GM13976 (cell line): Measurements from ENCODE around the gene KRT75.
A peak's percentile ranks its signal among the peaks of the same experiment; 100 is the strongest.
"Not testable (repeated sequence)": the region's sequence is repeated elsewhere in the genome, so short reads cannot be mapped to it uniquely, and the experiment has no call there.

Source experiments
- DNase-seq: peaks from one replicate; pipeline ENCODE4 v3.0.0; 2012; ENCODE audit warnings: low spot score
- in situ Hi-C: fragments of 300-500 bp; cut with MboI; formaldehyde crosslinking; loops from one replicate; pipeline ENCODE4 v1.12.0; 2022; ENCODE audit warnings: low sequenced_read_pairs, mixed read lengths, inconsistent platforms; ENCODE audit not compliant: unreplicated experiment
- TF ChIP-seq, protein P1 (sequence below): IDR thresholded peaks from 2 replicates; pipeline ENCODE4 v1.5.1; 2012; ENCODE audit warnings: borderline replicate concordance, mild to moderate bottlenecking; ENCODE audit not compliant: insufficient read depth; ENCODE audit errors: extremely low read depth, missing control alignments, control extremely low read depth

KRT75 gene

DNA sequence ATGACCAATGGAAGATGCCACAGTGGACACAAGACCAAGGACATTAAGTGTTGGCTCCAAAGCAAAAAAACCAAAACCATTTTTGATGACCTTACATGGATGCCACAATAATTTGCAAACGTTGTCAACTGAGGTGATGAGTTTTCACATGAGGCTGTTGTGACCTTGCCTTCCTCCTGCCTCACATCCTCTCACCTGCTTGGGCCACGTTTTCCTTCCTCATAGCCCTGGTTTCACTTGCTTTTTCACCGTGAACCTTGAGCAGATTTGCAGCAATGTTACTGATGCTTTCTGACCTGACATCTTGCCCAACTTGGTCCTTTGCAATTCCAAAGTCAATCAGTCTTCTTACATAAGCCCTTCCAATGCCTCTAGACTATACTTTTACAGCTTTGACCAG is 14.1 kb upstream of the KRT75 start:
- in situ Hi-C loops: no loop called here
- no peak for DNase-seq
- TF ChIP-seq, protein P1, sequence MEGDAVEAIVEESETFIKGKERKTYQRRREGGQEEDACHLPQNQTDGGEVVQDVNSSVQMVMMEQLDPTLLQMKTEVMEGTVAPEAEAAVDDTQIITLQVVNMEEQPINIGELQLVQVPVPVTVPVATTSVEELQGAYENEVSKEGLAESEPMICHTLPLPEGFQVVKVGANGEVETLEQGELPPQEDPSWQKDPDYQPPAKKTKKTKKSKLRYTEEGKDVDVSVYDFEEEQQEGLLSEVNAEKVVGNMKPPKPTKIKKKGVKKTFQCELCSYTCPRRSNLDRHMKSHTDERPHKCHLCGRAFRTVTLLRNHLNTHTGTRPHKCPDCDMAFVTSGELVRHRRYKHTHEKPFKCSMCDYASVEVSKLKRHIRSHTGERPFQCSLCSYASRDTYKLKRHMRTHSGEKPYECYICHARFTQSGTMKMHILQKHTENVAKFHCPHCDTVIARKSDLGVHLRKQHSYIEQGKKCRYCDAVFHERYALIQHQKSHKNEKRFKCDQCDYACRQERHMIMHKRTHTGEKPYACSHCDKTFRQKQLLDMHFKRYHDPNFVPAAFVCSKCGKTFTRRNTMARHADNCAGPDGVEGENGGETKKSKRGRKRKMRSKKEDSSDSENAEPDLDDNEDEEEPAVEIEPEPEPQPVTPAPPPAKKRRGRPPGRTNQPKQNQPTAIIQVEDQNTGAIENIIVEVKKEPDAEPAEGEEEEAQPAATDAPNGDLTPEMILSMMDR: no peak

DNA sequence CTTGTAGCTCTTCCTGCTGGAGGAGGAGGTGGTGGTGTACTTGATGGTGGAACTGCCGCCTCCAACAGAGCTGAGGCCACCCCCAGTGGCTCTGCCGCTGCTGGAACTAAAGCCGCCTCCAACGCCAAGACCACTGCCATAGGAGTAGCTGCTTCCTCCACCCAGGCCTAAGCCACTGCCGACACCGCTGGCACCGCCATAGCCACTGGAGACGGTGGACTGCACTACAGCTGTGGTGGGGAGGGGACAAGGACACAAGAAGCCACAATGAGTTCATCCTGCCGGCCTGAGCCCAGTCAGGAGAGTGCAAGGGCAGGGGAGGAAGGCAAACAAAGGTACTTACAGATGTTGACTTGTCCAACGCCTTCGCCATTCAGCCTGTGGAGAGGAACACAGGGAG is 13.0 kb upstream of the KRT75 start:
- in situ Hi-C loops, DNase-seq: not testable (repeated sequence)

- DNase-seq: no peak
- in situ Hi-C loops: no loop called here
- TF ChIP-seq, protein P1: no peak
Observed at GRCh38 chr12:52446367-52447045, 12.3 kb upstream of the KRT75 start.

DNA sequence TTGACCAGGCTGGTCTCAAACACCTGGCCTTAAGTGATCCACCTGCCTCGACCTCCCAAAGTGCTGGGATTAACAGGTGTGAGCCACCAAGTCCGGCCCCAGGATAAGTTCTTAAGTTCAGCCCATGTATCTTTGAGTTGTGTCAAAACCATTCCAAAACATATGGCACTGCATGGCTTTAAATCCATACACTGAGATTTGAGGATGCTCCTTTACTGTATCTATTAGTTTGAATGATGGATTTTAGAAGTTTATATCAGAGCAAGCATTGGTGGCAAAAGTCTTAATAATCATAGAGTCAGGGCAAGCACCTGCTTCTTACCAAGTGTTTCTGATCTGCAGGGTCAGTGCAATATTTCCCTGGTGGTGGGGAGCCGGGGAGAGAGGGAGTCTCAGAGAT is 11.7 kb upstream of the KRT75 start:
- DNase-seq: no peak
- TF ChIP-seq, protein P1: no peak
- in situ Hi-C loops: no loop called here

DNA sequence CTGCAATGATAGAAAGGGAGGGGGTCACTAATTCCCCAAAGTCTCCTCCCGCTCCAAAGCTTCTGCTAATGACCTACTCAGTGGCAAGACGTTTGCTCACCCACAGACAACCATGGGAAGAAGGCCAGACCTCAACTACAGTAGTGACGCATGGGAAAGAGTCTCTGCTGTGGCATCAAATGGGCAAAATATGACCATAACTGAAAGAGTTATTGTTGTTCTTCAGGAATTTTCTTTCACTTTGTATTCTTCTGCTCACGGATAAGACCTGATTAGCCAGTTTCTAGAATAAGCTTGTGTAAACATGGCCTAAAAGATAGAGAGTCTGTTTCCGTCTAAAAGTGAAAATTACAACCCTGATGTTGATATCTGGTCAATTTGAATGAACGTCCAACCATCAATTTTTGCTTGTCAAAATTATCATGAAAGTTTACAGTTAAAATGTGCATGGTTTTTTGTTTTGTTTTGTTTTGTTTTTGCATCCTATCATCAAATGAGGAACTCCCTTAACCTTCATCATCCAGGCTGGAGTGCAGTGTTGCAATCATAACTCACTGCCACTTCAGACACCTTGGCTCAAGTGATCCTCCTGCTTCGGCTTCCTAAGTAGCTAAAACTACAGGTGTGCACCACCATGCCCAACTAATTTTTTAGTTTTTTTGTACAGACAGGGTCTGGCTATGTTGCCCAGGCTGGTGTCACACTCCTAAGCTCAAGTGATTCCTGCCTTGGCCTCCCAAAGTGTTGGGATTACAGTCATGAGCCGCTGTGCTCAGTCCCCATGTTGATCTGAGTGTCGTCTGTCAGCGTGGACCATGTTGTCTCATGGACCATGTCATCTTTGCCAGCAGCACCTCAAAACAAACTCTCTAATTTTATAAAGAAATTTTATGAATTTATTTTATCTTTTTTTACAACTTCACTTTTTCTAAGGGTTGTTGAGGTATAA is 10.8 kb upstream of the KRT75 start:
- in situ Hi-C loops: no loop called here
- TF ChIP-seq, protein P1: no peak
- no peak for DNase-seq

GRCh38 chr12:52443966-52444365 is 9.8 kb upstream of the KRT75 start:
- TF ChIP-seq, protein P1: no peak
- DNase-seq: no peak
- in situ Hi-C loops: no loop called here

DNA sequence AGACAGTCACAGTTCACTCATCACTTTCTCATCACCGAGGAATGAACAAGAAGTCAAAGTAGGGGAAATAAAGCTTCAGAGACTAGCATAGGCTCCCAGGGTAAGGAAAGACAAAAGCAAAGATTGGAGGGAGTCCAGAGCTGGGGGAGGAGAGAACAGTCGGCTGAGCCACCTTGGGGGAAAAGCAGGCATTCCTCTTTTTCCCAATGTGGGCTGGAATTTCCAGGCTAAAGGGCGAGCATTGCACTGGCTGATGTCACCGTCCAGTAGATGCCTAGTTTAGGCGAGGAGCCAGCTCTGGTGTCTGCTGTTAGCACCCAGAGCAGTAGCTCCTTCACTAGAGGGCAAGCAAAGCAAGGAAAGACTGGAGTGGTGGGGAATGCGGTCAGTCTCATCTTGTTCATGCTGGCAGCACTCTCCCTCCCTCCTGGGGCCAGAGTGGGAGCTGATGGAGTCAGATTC is 8.5 kb upstream of the KRT75 start:
- in situ Hi-C loops: no loop called here
- TF ChIP-seq, protein P1: no peak
- DNase-seq: peak; percentile 3
